Peyer's patch (tissue), 4 donors: Measurements from ENCODE around the gene ZNF329. TPM values are rescaled to one million over a fixed set of nuclear protein-coding genes. Genes with fewer than 3 reads are reported as not detected.

Source experiments
- DNase-seq, 3 donors: peaks; one replicate each; pipeline ENCODE4 v3.0.0-alpha.2; 2017 to 2019
- H3K27ac ChIP-seq, 4 donors: fragments of 200-600 bp; sonication (generic); one replicate each; pipeline ENCODE4 v1.5.1; 2016 to 2019
- H3K27me3 ChIP-seq, 2 donors: fragments of 200-600 bp; sonication (generic); one replicate each; pipeline ENCODE4 v1.5.1; 2019
- H3K36me3 ChIP-seq, 3 donors: fragments of 200-600 bp; sonication (generic); one replicate each; pipeline ENCODE4 v1.5.1; 2016 to 2019
- H3K4me1 ChIP-seq, 4 donors: fragments of 200-600 bp; sonication (generic); one replicate each; pipeline ENCODE4 v1.5.1; 2016 to 2019
- H3K4me3 ChIP-seq, 4 donors: fragments of 200-600 bp; sonication (generic); 1 replicate in 3 of 4; 2 replicates in 1 of 4; pipeline ENCODE4 v1.5.1; 2016 to 2019; ENCODE audit warnings: mild to moderate bottlenecking in 1 of 4
- H3K9me3 ChIP-seq, 4 donors: fragments of 200-600 bp; sonication (generic); one replicate each; pipeline ENCODE4 v1.5.1; 2016 to 2019; ENCODE audit warnings: mild to moderate bottlenecking in 1 of 4
- POLR2A ChIP-seq, 2 donors: fragments of 450-650 bp; IDR thresholded peaks; one replicate each; pipeline ENCODE4 v1.5.1; 2017; ENCODE audit warnings: antibody characterized with exemption in 2 of 2, mild to moderate bottlenecking in 2 of 2, moderate library complexity in 2 of 2
- total RNA-seq, 4 donors: library from RNA; depleted of rRNA; stranded (reverse); fragments of >200 nt; gene quantifications; one replicate each; pipeline ENCODE4 v1.1.0, GENCODE V29; 2016
- TF ChIP-seq, protein P1 (sequence below), 6 experiments: fragments of 450-650 bp in 4 of 6; fragments of 200-600 bp in 2 of 6; sonication (generic) in 1 of 6; IDR thresholded peaks; one replicate each; pipeline ENCODE4 v1.5.1; 2017 to 2019; ENCODE audit warnings: antibody characterized with exemption in 6 of 6, mild to moderate bottlenecking in 3 of 6, moderate library complexity in 1 of 6

The ZNF329 gene
- total RNA-seq, 4 donors from 2014 or later = 3.4 to 11.6 (median 5.7) TPM

DNA sequence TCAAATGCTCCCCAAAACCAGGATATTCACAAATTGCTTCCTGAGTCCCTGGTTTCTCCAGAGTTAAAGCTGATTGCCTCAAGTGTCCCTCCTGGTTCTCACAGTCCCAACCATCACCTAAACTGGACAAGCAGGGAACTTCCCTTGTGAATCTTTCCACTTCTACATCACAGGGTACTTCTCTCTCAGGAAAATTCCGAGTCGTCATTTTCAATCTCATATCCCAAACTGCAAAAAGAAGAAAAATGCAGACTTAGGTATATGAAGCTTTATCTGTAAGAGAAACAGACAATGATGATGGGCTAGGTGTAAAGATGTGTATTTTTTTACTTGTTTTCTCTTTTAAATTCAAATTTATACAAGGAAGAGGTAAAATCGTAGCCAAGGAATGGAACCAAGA, 21.3 kb downstream of the ZNF329 start:
- H3K9me3 ChIP-seq = peaks cover 7 to 100% (median 60%) of the 10 kb centered on the region in 4 donors
- H3K4me1 ChIP-seq = no peaks in the 10 kb centered on the region
- no peak overlapping the region for H3K4me3 ChIP-seq
- H3K27me3 ChIP-seq = no peaks in the 10 kb centered on the region
- TF ChIP-seq POLR2A (IDR thresholded peaks at IDR 0.05) = no peak
- TF ChIP-seq, protein P1, sequence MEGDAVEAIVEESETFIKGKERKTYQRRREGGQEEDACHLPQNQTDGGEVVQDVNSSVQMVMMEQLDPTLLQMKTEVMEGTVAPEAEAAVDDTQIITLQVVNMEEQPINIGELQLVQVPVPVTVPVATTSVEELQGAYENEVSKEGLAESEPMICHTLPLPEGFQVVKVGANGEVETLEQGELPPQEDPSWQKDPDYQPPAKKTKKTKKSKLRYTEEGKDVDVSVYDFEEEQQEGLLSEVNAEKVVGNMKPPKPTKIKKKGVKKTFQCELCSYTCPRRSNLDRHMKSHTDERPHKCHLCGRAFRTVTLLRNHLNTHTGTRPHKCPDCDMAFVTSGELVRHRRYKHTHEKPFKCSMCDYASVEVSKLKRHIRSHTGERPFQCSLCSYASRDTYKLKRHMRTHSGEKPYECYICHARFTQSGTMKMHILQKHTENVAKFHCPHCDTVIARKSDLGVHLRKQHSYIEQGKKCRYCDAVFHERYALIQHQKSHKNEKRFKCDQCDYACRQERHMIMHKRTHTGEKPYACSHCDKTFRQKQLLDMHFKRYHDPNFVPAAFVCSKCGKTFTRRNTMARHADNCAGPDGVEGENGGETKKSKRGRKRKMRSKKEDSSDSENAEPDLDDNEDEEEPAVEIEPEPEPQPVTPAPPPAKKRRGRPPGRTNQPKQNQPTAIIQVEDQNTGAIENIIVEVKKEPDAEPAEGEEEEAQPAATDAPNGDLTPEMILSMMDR (IDR thresholded peaks at IDR 0.05) = no peak
- no peak overlapping the region for H3K27ac ChIP-seq
- peaks cover 6 to 74% (median 6%) of the 10 kb centered on the region in 3 donors for H3K36me3 ChIP-seq
- DNase-seq = no peak

DNA sequence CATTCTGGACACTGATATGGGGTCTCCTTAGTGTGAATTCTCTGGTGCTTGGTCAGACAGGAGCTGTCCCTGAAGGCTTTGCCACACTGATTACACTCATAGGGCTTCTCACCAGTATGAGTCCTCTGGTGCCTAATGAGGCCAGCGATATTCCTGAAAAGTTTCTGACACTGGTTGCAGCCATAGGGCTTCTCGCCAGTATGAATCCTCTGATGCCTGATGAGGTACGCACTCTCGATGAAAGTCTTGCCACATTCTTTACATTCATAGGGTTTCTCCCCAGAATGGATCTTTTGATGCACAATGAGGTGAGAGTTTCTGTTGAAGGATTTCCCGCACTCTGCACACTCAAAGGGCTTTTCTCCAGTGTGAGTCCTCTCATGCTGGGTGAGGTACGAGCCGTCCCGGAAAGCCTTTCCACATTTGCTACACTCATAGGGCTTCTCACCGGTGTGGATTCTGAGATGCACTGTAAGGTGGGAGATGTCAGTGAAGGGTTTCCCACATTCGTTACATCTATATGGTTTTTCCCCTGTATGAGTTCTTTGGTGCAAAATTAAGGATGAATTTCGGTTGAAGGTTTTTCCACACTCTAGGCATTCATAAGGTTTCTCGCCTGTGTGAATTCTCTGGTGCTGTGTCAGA, 22.4 kb downstream of the ZNF329 start:
- no peaks in the 10 kb centered on the region for H3K4me1 ChIP-seq
- no peak overlapping the region for H3K27ac ChIP-seq
- no peak for TF ChIP-seq POLR2A (IDR thresholded peaks at IDR 0.05)
- TF ChIP-seq, protein P1 (IDR thresholded peaks at IDR 0.05) = no peak
- DNase-seq = no peak
- H3K36me3 ChIP-seq = peaks cover 6 to 63% (median 6%) of the 10 kb centered on the region in 3 donors
- H3K27me3 ChIP-seq = no peaks in the 10 kb centered on the region
- H3K4me3 ChIP-seq = no peak overlapping the region
- H3K9me3 ChIP-seq = peaks cover 7 to 100% (median 62%) of the 10 kb centered on the region in 4 donors

DNA sequence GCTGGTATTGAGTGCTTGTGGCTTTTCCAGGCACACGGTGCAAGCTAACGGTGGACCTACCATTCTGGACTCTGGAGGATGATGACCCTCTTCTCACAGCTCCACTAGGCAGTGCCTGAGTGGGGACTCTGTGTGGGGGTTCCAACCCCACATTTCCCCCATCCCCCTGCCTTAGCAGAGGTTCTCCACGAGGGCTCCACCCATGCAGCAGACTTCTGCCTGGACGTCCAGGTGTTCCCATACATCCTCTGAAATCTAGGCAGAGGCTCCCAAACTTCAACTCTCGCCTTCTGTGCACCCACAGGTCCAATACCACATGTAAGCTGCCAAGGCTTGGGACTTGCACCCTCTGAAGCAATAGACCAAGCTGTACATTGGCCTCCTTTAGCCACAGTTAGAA, 27.2 kb downstream of the ZNF329 start:
- Histone ChIP-seq H3K9me3 (peaks cover 4 to 97% (median 52%) of the 10 kb centered on the region in 4 donors), H3K27ac (no peak overlapping the region), H3K36me3 (peaks cover 0 to 15% (median 0%) of the 10 kb centered on the region in 3 donors), H3K4me1 (no peaks in the 10 kb centered on the region), H3K4me3 (no peak overlapping the region), H3K27me3 (no peaks in the 10 kb centered on the region)
- TF ChIP-seq, protein P1 (IDR thresholded peaks at IDR 0.05) = no peak
- TF ChIP-seq POLR2A (IDR thresholded peaks at IDR 0.05) = no peak
- DNase-seq = no peak

DNA sequence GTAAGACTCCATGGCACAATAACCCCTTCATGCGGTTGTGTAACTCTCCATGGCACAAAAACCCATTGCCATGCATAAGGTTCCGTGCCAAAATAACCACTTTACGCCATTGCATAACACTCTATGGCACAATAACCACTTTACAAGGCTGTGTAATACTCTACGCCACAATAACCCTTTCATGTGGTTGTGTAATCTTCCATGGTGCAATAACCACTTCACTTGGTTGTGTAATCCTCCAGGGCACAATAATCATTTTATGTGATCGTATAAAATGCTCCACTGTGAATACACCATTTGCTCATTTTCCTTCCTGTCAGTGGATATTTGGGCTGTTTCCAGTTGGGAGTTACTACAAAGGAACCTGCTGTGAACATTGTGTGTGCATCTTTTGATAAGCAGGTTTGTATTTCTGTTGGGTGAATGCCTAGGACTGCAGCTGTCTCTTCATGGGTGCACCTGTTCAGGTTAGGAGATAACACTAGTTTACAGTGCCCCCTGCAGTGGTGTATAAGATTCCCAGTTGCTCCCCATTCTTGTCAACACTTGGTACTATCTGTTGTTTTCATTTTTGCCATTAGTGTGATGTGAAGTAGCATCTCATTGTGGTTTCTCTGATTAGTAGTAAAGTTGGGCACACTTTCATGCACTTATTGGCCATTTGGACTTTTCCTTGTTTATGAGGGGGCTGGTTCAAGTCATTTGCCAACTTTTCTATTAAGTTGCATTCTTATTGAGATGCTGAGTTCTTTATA, 31.4 kb downstream of the ZNF329 start:
- Histone ChIP-seq H3K4me3 (no peak overlapping the region), H3K4me1 (no peaks in the 10 kb centered on the region), H3K27ac (no peak overlapping the region), H3K27me3 (no peaks in the 10 kb centered on the region), H3K9me3 (peaks cover 0 to 81% (median 38%) of the 10 kb centered on the region in 4 donors), H3K36me3 (no peaks in the 10 kb centered on the region)
- no peak for DNase-seq
- TF ChIP-seq, protein P1 (IDR thresholded peaks at IDR 0.05) = no peak
- TF ChIP-seq POLR2A (IDR thresholded peaks at IDR 0.05) = no peak

DNA sequence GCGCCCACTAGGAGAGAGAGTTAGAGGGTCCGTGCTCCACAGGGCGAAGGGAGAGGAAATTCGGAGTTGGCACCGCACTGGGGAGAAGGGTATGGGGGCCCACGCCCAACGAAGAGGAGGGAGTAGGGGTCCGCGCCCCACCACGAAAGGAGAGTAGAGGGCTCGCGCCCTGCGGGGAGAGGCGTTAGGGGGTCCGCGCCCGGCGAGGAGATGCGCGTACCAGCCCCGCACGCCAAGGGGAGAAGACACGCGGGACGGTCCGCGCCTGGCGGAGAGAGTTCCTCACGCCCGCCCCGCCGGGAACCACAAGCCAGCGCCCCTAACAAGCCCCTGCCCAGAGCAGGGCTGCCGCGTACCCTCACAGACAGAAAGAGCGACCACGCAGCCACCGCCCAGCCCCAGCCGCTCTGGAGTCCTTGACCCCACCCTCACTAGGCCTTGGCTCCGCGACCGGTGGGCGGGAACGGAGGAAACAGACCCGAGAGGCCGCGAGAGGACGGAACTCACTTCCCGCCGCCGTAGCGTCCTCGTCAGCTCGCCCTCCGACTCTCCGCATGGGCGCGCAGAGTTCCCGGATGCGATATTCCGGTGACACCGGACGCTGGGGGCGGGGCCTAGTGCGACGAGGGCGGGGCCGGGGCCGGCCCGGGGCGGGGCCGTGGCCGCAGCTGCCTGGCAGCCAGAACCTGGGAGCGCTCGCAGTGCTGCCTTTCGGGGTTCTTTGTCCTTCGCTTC, 32.6 kb downstream of the ZNF329 start:
- H3K4me1 ChIP-seq = no peaks in the 10 kb centered on the region
- DNase-seq = no peak
- H3K9me3 ChIP-seq = peaks cover 0 to 78% (median 35%) of the 10 kb centered on the region in 4 donors
- H3K36me3 ChIP-seq = no peaks in the 10 kb centered on the region
- TF ChIP-seq, protein P1 (IDR thresholded peaks at IDR 0.05) = no peak
- H3K27ac ChIP-seq = no peak overlapping the region
- no peaks in the 10 kb centered on the region for H3K27me3 ChIP-seq
- H3K4me3 ChIP-seq = no peak overlapping the region
